OCI-LY3 (cell line): ENCODE data around the gene TFF3.

Experiments
- EZH2phosphoT487 ChIP-seq: fragments of 200-600 bp; shearing (Covaris generic); IDR thresholded peaks from 2 replicates; pipeline ENCODE4 v1.6.1; 2018; ENCODE audit warnings: antibody characterized with exemption, mixed run types, low read depth
- TF ChIP-seq, protein P1 (sequence below): fragments of 200-600, 300-600 bp; sonication (generic); IDR thresholded peaks from 2 replicates; pipeline ENCODE4 v1.5.1; 2014; ENCODE audit warnings: antibody characterized with exemption, low read length, low read depth

DNA sequence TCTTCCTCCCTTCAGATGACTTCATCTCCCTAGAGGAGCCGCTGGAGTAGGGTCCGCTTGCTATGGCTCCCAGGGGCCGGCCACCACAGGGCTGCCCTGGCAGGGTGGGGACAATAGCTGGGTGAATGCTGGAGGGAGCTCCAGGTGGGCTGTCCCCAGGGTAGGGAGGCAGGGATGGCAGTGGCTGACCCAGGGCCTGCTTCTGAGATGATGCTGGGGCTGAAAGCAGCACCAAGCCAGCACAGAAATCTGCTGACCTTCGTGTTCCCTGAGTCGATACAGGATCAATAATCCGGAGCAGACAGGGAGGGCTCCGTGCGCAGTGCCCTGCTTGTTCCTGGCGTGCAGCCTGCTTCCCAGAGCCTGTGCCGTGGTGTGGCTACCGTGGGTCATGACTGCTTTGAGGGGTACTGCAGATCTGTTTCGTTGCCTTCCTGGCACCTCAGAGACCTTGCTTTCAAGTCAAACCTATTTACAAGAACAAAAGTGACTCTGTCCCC lies 34.0 kb downstream of the TFF3 start:
- TF ChIP-seq, protein P1, sequence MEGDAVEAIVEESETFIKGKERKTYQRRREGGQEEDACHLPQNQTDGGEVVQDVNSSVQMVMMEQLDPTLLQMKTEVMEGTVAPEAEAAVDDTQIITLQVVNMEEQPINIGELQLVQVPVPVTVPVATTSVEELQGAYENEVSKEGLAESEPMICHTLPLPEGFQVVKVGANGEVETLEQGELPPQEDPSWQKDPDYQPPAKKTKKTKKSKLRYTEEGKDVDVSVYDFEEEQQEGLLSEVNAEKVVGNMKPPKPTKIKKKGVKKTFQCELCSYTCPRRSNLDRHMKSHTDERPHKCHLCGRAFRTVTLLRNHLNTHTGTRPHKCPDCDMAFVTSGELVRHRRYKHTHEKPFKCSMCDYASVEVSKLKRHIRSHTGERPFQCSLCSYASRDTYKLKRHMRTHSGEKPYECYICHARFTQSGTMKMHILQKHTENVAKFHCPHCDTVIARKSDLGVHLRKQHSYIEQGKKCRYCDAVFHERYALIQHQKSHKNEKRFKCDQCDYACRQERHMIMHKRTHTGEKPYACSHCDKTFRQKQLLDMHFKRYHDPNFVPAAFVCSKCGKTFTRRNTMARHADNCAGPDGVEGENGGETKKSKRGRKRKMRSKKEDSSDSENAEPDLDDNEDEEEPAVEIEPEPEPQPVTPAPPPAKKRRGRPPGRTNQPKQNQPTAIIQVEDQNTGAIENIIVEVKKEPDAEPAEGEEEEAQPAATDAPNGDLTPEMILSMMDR = no peak
- TF ChIP-seq EZH2phosphoT487 = no peak
